ENCODE measurements around the gene ITGAD.

- TF ChIP-seq, protein P1, sequence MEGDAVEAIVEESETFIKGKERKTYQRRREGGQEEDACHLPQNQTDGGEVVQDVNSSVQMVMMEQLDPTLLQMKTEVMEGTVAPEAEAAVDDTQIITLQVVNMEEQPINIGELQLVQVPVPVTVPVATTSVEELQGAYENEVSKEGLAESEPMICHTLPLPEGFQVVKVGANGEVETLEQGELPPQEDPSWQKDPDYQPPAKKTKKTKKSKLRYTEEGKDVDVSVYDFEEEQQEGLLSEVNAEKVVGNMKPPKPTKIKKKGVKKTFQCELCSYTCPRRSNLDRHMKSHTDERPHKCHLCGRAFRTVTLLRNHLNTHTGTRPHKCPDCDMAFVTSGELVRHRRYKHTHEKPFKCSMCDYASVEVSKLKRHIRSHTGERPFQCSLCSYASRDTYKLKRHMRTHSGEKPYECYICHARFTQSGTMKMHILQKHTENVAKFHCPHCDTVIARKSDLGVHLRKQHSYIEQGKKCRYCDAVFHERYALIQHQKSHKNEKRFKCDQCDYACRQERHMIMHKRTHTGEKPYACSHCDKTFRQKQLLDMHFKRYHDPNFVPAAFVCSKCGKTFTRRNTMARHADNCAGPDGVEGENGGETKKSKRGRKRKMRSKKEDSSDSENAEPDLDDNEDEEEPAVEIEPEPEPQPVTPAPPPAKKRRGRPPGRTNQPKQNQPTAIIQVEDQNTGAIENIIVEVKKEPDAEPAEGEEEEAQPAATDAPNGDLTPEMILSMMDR (tag by site-specific recombination; IDR thresholded peaks at IDR 0.05), result no peak
- TF ChIP-seq KLF8 (tag by site-specific recombination; IDR thresholded peaks at IDR 0.05) (no peak), ZNF639 (tag by site-specific recombination; IDR thresholded peaks at IDR 0.05) (no peak), ZFHX2 (tag by site-specific recombination; conservative IDR thresholded peaks at IDR 0.05) (no peak), ZNF19 (tag by site-specific recombination; IDR thresholded peaks at IDR 0.05; ENCODE audit: low read depth) (no peak), ZFP3 (tag by site-specific recombination; IDR thresholded peaks at IDR 0.05; ENCODE audit: low read depth) (no peak), MEIS1 (CRISPR knock-in tag; IDR thresholded peaks at IDR 0.05; ENCODE audit: borderline replicate concordance) (no peak), ZNF174 (tag by site-specific recombination; IDR thresholded peaks at IDR 0.05) (no peak)
These were observed 74.7 kb downstream of the ITGAD start for GRCh38 chr16:31467858-31468257.
